ENCODE data around the gene GNAS-AS1.

Gene GNAS-AS1

GRCh38 chr20:58800134-58800871 is 50.4 kb downstream of the GNAS-AS1 start:
- TF ChIP-seq CTCF (IDR thresholded peaks at IDR 0.05; ENCODE audit: insufficient read depth, missing control alignments) = no peak
- FAIRE-seq = no peak
- DNase-seq (ENCODE audit: insufficient read length, low spot score) = no peak

GRCh38 chr20:58797371-58798338 is 53.0 kb downstream of the GNAS-AS1 start:
- FAIRE-seq = no peak
- no peak for DNase-seq (ENCODE audit: insufficient read length, low spot score)
- TF ChIP-seq CTCF (IDR thresholded peaks at IDR 0.05; ENCODE audit: insufficient read depth, missing control alignments) = no peak

GRCh38 chr20:58795923-58796245 is 54.8 kb downstream of the GNAS-AS1 start:
- no peak for FAIRE-seq
- DNase-seq (ENCODE audit: insufficient read length, low spot score) = no peak
- no peak for TF ChIP-seq CTCF (IDR thresholded peaks at IDR 0.05; ENCODE audit: insufficient read depth, missing control alignments)

- FAIRE-seq (no peak), DNase-seq (ENCODE audit: insufficient read length, low spot score) (no peak)
- no peak for TF ChIP-seq CTCF (IDR thresholded peaks at IDR 0.05; ENCODE audit: insufficient read depth, missing control alignments)
These were observed 55.4 kb downstream of the GNAS-AS1 start for GRCh38 chr20:58795181-58795922.

GRCh38 chr20:58794510-58795180 is 56.1 kb downstream of the GNAS-AS1 start:
- TF ChIP-seq CTCF (IDR thresholded peaks at IDR 0.05; ENCODE audit: insufficient read depth, missing control alignments) = no peak
- no peak for FAIRE-seq
- no peak for DNase-seq (ENCODE audit: insufficient read length, low spot score)

- no peak for TF ChIP-seq CTCF (IDR thresholded peaks at IDR 0.05; ENCODE audit: insufficient read depth, missing control alignments)
- no peak for DNase-seq (ENCODE audit: insufficient read length, low spot score)
- no peak for FAIRE-seq
These were observed 56.9 kb downstream of the GNAS-AS1 start for GRCh38 chr20:58793512-58794420.
